Measurements from ENCODE around the gene NRIP3. TPM values are rescaled to one million over a fixed set of nuclear protein-coding genes. Genes with fewer than 3 reads are reported as not detected.

The NRIP3 gene
- total and polyA plus RNA-seq, 2 of the 13 experiments (the other 11 are each of a cell fraction or from before 2014, with no cell fraction given): 0.04 to 0.07 TPM

GRCh38 chr11:9004183-9004926 is 554 bp upstream of the NRIP3 start (continued):
- TF ChIP-seq KDM5B (CRISPR knock-in tag; IDR thresholded peaks at IDR 0.05; ENCODE audit: borderline replicate concordance): peak; percentile 43; the same call in 1 of the 2 replicates
- TF ChIP-seq, protein P1, sequence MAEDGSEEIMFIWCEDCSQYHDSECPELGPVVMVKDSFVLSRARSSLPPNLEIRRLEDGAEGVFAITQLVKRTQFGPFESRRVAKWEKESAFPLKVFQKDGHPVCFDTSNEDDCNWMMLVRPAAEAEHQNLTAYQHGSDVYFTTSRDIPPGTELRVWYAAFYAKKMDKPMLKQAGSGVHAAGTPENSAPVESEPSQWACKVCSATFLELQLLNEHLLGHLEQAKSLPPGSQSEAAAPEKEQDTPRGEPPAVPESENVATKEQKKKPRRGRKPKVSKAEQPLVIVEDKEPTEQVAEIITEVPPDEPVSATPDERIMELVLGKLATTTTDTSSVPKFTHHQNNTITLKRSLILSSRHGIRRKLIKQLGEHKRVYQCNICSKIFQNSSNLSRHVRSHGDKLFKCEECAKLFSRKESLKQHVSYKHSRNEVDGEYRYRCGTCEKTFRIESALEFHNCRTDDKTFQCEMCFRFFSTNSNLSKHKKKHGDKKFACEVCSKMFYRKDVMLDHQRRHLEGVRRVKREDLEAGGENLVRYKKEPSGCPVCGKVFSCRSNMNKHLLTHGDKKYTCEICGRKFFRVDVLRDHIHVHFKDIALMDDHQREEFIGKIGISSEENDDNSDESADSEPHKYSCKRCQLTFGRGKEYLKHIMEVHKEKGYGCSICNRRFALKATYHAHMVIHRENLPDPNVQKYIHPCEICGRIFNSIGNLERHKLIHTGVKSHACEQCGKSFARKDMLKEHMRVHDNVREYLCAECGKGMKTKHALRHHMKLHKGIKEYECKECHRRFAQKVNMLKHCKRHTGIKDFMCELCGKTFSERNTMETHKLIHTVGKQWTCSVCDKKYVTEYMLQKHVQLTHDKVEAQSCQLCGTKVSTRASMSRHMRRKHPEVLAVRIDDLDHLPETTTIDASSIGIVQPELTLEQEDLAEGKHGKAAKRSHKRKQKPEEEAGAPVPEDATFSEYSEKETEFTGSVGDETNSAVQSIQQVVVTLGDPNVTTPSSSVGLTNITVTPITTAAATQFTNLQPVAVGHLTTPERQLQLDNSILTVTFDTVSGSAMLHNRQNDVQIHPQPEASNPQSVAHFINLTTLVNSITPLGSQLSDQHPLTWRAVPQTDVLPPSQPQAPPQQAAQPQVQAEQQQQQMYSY (CRISPR knock-in tag; IDR thresholded peaks at IDR 0.05): peak; percentile 78; the same call in 1 of the 2 replicates
- TF ChIP-seq ZNF333 (CRISPR knock-in tag; IDR thresholded peaks at IDR 0.05; ENCODE audit: borderline replicate concordance): 0 out of 2 replicates have a peak, but pooled peaks have one; percentile 62
- no peak for TF ChIP-seq TBL1XR1 (IDR thresholded peaks at IDR 0.05; ENCODE audit: borderline replicate concordance, low read length, partially characterized antibody)
- TF ChIP-seq, protein P2, sequence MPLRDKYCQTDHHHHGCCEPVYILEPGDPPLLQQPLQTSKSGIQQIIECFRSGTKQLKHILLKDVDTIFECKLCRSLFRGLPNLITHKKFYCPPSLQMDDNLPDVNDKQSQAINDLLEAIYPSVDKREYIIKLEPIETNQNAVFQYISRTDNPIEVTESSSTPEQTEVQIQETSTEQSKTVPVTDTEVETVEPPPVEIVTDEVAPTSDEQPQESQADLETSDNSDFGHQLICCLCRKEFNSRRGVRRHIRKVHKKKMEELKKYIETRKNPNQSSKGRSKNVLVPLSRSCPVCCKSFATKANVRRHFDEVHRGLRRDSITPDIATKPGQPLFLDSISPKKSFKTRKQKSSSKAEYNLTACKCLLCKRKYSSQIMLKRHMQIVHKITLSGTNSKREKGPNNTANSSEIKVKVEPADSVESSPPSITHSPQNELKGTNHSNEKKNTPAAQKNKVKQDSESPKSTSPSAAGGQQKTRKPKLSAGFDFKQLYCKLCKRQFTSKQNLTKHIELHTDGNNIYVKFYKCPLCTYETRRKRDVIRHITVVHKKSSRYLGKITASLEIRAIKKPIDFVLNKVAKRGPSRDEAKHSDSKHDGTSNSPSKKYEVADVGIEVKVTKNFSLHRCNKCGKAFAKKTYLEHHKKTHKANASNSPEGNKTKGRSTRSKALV (CRISPR knock-in tag; IDR thresholded peaks at IDR 0.05): no peak
- no peak for TF ChIP-seq FOXJ3 (CRISPR knock-in tag; IDR thresholded peaks at IDR 0.05; ENCODE audit: borderline replicate concordance)
- TF ChIP-seq ZFP91 (CRISPR knock-in tag; IDR thresholded peaks at IDR 0.05; ENCODE audit: borderline replicate concordance): peak; percentile 24; the same call in 1 of the 2 replicates
- no peak for TF ChIP-seq DPF2 (CRISPR knock-in tag; IDR thresholded peaks at IDR 0.05; ENCODE audit: borderline replicate concordance, low read depth)
- TF ChIP-seq, protein P3, sequence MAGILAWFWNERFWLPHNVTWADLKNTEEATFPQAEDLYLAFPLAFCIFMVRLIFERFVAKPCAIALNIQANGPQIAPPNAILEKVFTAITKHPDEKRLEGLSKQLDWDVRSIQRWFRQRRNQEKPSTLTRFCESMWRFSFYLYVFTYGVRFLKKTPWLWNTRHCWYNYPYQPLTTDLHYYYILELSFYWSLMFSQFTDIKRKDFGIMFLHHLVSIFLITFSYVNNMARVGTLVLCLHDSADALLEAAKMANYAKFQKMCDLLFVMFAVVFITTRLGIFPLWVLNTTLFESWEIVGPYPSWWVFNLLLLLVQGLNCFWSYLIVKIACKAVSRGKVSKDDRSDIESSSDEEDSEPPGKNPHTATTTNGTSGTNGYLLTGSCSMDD (CRISPR knock-in tag; IDR thresholded peaks at IDR 0.05): no peak
- no peak for TF ChIP-seq KMT2B (CRISPR knock-in tag; IDR thresholded peaks at IDR 0.05)
- TF ChIP-seq, protein P4, sequence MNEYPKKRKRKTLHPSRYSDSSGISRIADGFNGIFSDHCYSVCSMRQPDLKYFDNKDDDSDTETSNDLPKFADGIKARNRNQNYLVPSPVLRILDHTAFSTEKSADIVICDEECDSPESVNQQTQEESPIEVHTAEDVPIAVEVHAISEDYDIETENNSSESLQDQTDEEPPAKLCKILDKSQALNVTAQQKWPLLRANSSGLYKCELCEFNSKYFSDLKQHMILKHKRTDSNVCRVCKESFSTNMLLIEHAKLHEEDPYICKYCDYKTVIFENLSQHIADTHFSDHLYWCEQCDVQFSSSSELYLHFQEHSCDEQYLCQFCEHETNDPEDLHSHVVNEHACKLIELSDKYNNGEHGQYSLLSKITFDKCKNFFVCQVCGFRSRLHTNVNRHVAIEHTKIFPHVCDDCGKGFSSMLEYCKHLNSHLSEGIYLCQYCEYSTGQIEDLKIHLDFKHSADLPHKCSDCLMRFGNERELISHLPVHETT (CRISPR knock-in tag; conservative IDR thresholded peaks at IDR 0.05): no peak
- no peak for TF ChIP-seq DNMT3B (CRISPR knock-in tag; conservative IDR thresholded peaks at IDR 0.05)
- TF ChIP-seq U2AF1 (optimal IDR thresholded peaks at IDR 0.05; ENCODE audit: low read depth, low read length): no peak
- no peak for TF ChIP-seq SMAD1 (CRISPR knock-in tag; IDR thresholded peaks at IDR 0.05; ENCODE audit: borderline replicate concordance, low read depth)
- TF ChIP-seq, protein P5, sequence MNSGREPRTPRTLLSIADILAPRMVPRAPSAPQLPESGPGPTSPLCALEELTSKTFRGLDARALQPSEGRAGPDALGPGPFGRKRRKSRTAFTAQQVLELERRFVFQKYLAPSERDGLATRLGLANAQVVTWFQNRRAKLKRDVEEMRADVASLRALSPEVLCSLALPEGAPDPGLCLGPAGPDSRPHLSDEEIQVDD (CRISPR knock-in tag; IDR thresholded peaks at IDR 0.05; ENCODE audit: borderline replicate concordance): 0 out of 2 replicates have a peak, but pooled peaks have one; percentile 39
- TF ChIP-seq, protein P6, sequence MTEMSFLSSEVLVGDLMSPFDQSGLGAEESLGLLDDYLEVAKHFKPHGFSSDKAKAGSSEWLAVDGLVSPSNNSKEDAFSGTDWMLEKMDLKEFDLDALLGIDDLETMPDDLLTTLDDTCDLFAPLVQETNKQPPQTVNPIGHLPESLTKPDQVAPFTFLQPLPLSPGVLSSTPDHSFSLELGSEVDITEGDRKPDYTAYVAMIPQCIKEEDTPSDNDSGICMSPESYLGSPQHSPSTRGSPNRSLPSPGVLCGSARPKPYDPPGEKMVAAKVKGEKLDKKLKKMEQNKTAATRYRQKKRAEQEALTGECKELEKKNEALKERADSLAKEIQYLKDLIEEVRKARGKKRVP (CRISPR knock-in tag; IDR thresholded peaks at IDR 0.05): no peak
